Measurements from ENCODE around the gene CFAP100.

DNA sequence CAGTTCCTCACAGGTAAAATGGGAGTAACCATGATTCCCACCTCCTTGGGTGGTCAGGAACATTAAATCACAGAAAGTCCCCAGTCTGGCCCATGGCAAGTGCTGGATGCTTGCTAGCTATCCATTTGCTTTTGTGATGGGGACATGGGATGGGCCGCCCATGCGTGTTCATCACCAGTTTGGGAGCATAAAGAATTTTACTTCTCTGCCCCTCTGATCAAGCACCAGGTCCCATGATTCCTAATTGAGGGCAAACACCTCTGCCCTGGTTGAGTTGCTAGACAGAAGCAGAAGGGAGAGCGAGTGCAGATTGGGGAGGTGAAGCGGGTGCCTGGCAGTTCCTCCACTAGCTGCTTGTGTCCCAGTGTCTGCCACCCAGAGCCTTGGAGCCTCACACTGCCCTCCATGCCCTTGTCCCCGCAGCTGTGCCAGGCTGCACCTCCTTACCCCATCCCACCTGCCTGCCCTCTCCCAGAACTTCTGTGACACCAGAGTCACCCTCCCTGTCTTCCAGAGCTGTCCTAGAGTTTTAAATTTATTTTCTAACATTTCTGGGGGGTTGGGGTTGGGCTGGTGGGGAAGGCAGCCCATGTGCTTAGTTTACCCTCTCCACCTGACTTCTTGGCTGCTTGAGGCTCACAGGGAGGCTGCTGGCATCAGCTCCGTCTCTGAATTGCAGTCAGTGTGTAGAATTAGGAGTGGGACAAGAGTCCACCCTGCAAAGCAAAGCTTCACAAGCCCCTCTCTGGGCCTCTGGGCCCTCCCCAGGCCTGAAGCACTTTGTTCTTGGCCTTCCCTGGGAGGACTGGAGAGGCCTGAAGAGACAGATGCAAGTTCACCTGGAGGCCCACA lies 18.4 kb downstream of the CFAP100 start:
- TF ChIP-seq, protein P1, sequence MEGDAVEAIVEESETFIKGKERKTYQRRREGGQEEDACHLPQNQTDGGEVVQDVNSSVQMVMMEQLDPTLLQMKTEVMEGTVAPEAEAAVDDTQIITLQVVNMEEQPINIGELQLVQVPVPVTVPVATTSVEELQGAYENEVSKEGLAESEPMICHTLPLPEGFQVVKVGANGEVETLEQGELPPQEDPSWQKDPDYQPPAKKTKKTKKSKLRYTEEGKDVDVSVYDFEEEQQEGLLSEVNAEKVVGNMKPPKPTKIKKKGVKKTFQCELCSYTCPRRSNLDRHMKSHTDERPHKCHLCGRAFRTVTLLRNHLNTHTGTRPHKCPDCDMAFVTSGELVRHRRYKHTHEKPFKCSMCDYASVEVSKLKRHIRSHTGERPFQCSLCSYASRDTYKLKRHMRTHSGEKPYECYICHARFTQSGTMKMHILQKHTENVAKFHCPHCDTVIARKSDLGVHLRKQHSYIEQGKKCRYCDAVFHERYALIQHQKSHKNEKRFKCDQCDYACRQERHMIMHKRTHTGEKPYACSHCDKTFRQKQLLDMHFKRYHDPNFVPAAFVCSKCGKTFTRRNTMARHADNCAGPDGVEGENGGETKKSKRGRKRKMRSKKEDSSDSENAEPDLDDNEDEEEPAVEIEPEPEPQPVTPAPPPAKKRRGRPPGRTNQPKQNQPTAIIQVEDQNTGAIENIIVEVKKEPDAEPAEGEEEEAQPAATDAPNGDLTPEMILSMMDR (conservative IDR thresholded peaks at IDR 0.05; ENCODE audit: low read depth, low read length): no peak
- TF ChIP-seq EZH2 (IDR thresholded peaks at IDR 0.05; ENCODE audit: low read length, unreplicated experiment): no peak

Data from PC-3 (cell line).